Measurements from ENCODE around the gene HIPK4. TPM values are rescaled to one million over a fixed set of nuclear protein-coding genes. Genes with fewer than 3 reads are reported as not detected.

HIPK4 gene
- total RNA-seq, 3 donors from 2014 or later (not counting 1 experiment from before 2014, with no cell fraction given): 0.14 to 0.29 TPM; not detected in 1

GRCh38 chr19:40416918-40417642 lies 27.1 kb upstream of the HIPK4 start:
- Mint-ChIP-seq H3K4me3 (peak overlapping the region; percentile 15), H3K36me3 (no peaks in the 10 kb centered on the region), H3K27ac (peak overlapping the region; percentile 72 to 82), H3K4me1 (peaks cover 31 to 61% of the 10 kb centered on the region in 2 donors), H3K9me3 (no peaks in the 10 kb centered on the region), H3K27me3 (ENCODE audit: low read depth in 2 of 2) (peaks cover 0 to 3% of the 10 kb centered on the region in 2 donors)
- DNase-seq (no peak), ATAC-seq (no peak)
- Histone ChIP-seq H3K4me3 (ENCODE audit: low read length) (no peak overlapping the region), H3K9me3 (ENCODE audit: control insufficient read depth, insufficient read depth, low read length) (no peaks in the 10 kb centered on the region), H3K27me3 (ENCODE audit: control insufficient read depth, insufficient read depth, low read length) (no peaks in the 10 kb centered on the region), H3K4me1 (ENCODE audit: control insufficient read depth, insufficient read depth, low read length) (peaks cover 62% of the 10 kb centered on the region), H3K36me3 (ENCODE audit: control insufficient read depth, insufficient read depth, low read length) (no peaks in the 10 kb centered on the region), H3K27ac (ENCODE audit: low read length) (peak overlapping the region; percentile 36)
- WGBS (ENCODE audit: insufficient coverage): 34% methylated on average over 15 of the region's 16 CpGs
- intact Hi-C loops (cut with micrococcal nuclease): no loop called here
- no peak for TF ChIP-seq CTCF (IDR thresholded peaks at IDR 0.05)

- H3K9me3 ChIP-seq (ENCODE audit: control insufficient read depth, insufficient read depth, low read length): no peaks in the 10 kb centered on the region
- Mint-ChIP-seq H3K27ac (no peak overlapping the region), H3K9me3 (no peaks in the 10 kb centered on the region), H3K4me1 (peaks cover 31 to 52% of the 10 kb centered on the region in 2 donors), H3K36me3 (no peaks in the 10 kb centered on the region), H3K4me3 (no peak overlapping the region), H3K27me3 (ENCODE audit: low read depth in 2 of 2) (peaks cover 0 to 3% of the 10 kb centered on the region in 2 donors)
- no peak for TF ChIP-seq CTCF (IDR thresholded peaks at IDR 0.05)
- H3K4me3 ChIP-seq (ENCODE audit: low read length): no peak overlapping the region
- 95% methylated on average over 2 of the region's 2 CpGs for WGBS (ENCODE audit: insufficient coverage)
- intact Hi-C loops (cut with micrococcal nuclease): no loop called here
- H3K27me3 ChIP-seq (ENCODE audit: control insufficient read depth, insufficient read depth, low read length): no peaks in the 10 kb centered on the region
- H3K36me3 ChIP-seq (ENCODE audit: control insufficient read depth, insufficient read depth, low read length): no peaks in the 10 kb centered on the region
- no peak for DNase-seq
- no peak for ATAC-seq
- H3K27ac ChIP-seq (ENCODE audit: low read length): no peak overlapping the region
- peaks cover 58% of the 10 kb centered on the region for H3K4me1 ChIP-seq (ENCODE audit: control insufficient read depth, insufficient read depth, low read length)
Measured at GRCh38 chr19:40415768-40416167, 25.8 kb upstream of the HIPK4 start.

- no peak overlapping the region for H3K4me3 Mint-ChIP-seq
Measured at GRCh38 chr19:40414542-40415535, 24.9 kb upstream of the HIPK4 start.

More at GRCh38 chr19:40414542-40415535, 24.9 kb upstream of the HIPK4 start:
- WGBS (ENCODE audit: insufficient coverage): 96% methylated on average over 17 of the region's 21 CpGs
- no peaks in the 10 kb centered on the region for H3K27me3 ChIP-seq (ENCODE audit: control insufficient read depth, insufficient read depth, low read length)
- H3K27ac ChIP-seq (ENCODE audit: low read length): no peak overlapping the region
- H3K36me3 ChIP-seq (ENCODE audit: control insufficient read depth, insufficient read depth, low read length): no peaks in the 10 kb centered on the region
- Mint-ChIP-seq H3K9me3 (no peaks in the 10 kb centered on the region), H3K36me3 (no peaks in the 10 kb centered on the region), H3K27me3 (ENCODE audit: low read depth in 2 of 2) (peaks cover 0 to 3% of the 10 kb centered on the region in 2 donors), H3K27ac (no peak overlapping the region), H3K4me1 (peaks cover 31 to 48% of the 10 kb centered on the region in 2 donors)
- peak in 1 of 2 donors; percentile 2 for DNase-seq
- intact Hi-C loops (cut with micrococcal nuclease): no loop called here
- no peaks in the 10 kb centered on the region for H3K9me3 ChIP-seq (ENCODE audit: control insufficient read depth, insufficient read depth, low read length)
- ATAC-seq: no peak
- no peak overlapping the region for H3K4me3 ChIP-seq (ENCODE audit: low read length)
- TF ChIP-seq CTCF (IDR thresholded peaks at IDR 0.05): no peak
- peaks cover 54% of the 10 kb centered on the region for H3K4me1 ChIP-seq (ENCODE audit: control insufficient read depth, insufficient read depth, low read length)
